Stimulated activated naive CD4-positive, alpha-beta T cell treated with Interleukin-2 at 50 U/mL for 16 hours (primary cell): ENCODE data around the gene OSBPL5.
A peak's percentile ranks its signal among the peaks of the same experiment; 100 is the strongest.

Experiments used
- DNase-seq: peaks from one replicate; lab custom pipeline; 2025; lab: John Stamatoyannopoulos, UW

The OSBPL5 gene

GRCh38 chr11:3099178-3099577, 65.9 kb downstream of the OSBPL5 start:
- DNase-seq = no peak

- no peak for DNase-seq
Measured at GRCh38 chr11:3096909-3097530, 68.1 kb downstream of the OSBPL5 start.

- DNase-seq = no peak
Measured at GRCh38 chr11:3095712-3096361, 69.3 kb downstream of the OSBPL5 start.

- no peak for DNase-seq
Measured at GRCh38 chr11:3094223-3094824, 70.8 kb downstream of the OSBPL5 start.

- DNase-seq = no peak
Measured at GRCh38 chr11:3093281-3094191, 71.6 kb downstream of the OSBPL5 start.

GRCh38 chr11:3092603-3093141, 72.4 kb downstream of the OSBPL5 start:
- no peak for DNase-seq

- peak; percentile 41 for DNase-seq
Measured at GRCh38 chr11:3091846-3092602, 73.1 kb downstream of the OSBPL5 start.

GRCh38 chr11:3091081-3091845, 73.8 kb downstream of the OSBPL5 start:
- DNase-seq = no peak

GRCh38 chr11:3090096-3090901, 74.8 kb downstream of the OSBPL5 start:
- DNase-seq = no peak

- DNase-seq = no peak
Measured at GRCh38 chr11:3089236-3090061, 75.7 kb downstream of the OSBPL5 start.

- no peak for DNase-seq
Measured at GRCh38 chr11:3088806-3089205, 76.3 kb downstream of the OSBPL5 start.

- no peak for DNase-seq
Measured at GRCh38 chr11:3087821-3088800, 77.0 kb downstream of the OSBPL5 start.

GRCh38 chr11:3087373-3087772, 77.7 kb downstream of the OSBPL5 start:
- no peak for DNase-seq

GRCh38 chr11:3086671-3087150, 78.4 kb downstream of the OSBPL5 start:
- DNase-seq = no peak

GRCh38 chr11:3086114-3086513, 79.0 kb downstream of the OSBPL5 start:
- no peak for DNase-seq

GRCh38 chr11:3085052-3085451, 80.1 kb downstream of the OSBPL5 start:
- no peak for DNase-seq

- no peak for DNase-seq
Measured at GRCh38 chr11:3083321-3083720, 81.8 kb downstream of the OSBPL5 start.

GRCh38 chr11:3081386-3081751, 83.7 kb downstream of the OSBPL5 start:
- no peak for DNase-seq
